ENCODE measurements around the gene PSRC1.

PSRC1 gene

DNA sequence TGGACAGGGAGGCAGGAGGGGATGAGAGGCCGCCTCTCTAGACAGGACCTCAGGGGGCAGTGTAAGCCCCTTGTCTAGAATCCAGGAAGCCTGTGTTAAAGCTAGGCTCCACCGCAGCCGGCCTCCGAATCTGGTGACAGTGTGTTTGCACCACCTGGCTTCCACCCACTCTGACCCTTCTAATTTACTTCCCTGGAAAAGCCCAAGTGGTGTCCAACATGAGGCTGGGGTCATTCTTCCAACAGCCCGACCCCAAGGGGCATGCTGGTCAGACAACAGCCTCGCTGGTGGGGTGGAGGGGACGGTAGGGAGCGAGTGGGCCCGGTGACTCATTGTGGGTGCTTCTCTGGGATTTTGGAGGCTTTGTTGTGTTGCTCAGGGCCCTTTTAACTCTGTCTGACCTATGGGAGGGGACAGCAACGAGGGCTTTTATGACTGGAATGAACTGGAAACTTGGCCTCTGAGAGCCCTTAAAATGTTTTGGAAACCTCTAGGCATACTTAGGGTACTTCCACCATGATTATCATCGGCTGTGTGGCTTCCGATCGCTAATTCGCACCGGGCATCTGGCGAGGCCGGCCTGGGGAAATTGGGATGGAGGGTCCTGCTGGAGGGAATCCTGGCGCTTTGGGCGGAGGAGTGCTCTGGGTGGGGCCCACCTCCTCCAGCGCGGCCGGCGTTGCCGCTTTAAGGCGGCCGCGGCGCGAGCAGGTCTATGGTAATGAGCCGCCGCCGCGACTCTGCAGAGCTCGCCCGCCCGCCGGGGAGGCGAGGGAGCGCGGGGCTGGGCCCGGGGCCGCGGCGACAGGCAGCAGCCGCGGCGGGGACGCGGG is 33.9 kb downstream of the PSRC1 start, which contains the start of gene CELSR2:
TSS of gene CELSR2 (plus strand) at position 743 of the 833 bp plus-strand sequence. CDS start 541 bp downstream, outside the sequence.
- TF ChIP-seq, protein P1, sequence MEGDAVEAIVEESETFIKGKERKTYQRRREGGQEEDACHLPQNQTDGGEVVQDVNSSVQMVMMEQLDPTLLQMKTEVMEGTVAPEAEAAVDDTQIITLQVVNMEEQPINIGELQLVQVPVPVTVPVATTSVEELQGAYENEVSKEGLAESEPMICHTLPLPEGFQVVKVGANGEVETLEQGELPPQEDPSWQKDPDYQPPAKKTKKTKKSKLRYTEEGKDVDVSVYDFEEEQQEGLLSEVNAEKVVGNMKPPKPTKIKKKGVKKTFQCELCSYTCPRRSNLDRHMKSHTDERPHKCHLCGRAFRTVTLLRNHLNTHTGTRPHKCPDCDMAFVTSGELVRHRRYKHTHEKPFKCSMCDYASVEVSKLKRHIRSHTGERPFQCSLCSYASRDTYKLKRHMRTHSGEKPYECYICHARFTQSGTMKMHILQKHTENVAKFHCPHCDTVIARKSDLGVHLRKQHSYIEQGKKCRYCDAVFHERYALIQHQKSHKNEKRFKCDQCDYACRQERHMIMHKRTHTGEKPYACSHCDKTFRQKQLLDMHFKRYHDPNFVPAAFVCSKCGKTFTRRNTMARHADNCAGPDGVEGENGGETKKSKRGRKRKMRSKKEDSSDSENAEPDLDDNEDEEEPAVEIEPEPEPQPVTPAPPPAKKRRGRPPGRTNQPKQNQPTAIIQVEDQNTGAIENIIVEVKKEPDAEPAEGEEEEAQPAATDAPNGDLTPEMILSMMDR (IDR thresholded peaks at IDR 0.05; ENCODE audit: control insufficient read depth, extremely low read depth, insufficient read depth): no peak
- peak within 1 kb of the TSS; percentile 50 for H3K4me3 ChIP-seq (ENCODE audit: low read depth, low read length)
- DNase-seq (ENCODE audit: low read depth): peak; percentile 26

DNA sequence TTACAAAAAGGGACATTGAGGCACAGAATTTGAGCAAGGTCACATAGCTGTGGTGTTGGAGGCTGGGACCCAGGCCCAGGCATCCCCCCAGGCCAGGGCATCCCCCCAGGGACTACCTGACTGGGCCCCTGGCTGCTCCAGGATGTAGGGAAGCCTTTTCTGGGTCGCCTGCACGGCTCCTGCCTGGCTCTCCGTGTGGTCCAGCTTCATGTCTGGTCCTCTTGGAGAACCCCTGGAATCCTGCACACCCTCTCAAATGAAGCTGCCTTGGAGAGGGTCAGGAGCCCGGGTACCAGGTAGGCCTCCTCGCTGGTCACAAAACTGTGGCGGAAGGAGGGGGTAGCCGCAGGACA is 34.5 kb downstream of the PSRC1 start:
- DNase-seq (ENCODE audit: low read depth): no peak
- no peak overlapping the region for H3K4me3 ChIP-seq (ENCODE audit: low read depth, low read length)
- TF ChIP-seq, protein P1 (IDR thresholded peaks at IDR 0.05; ENCODE audit: control insufficient read depth, extremely low read depth, insufficient read depth): no peak

DNA sequence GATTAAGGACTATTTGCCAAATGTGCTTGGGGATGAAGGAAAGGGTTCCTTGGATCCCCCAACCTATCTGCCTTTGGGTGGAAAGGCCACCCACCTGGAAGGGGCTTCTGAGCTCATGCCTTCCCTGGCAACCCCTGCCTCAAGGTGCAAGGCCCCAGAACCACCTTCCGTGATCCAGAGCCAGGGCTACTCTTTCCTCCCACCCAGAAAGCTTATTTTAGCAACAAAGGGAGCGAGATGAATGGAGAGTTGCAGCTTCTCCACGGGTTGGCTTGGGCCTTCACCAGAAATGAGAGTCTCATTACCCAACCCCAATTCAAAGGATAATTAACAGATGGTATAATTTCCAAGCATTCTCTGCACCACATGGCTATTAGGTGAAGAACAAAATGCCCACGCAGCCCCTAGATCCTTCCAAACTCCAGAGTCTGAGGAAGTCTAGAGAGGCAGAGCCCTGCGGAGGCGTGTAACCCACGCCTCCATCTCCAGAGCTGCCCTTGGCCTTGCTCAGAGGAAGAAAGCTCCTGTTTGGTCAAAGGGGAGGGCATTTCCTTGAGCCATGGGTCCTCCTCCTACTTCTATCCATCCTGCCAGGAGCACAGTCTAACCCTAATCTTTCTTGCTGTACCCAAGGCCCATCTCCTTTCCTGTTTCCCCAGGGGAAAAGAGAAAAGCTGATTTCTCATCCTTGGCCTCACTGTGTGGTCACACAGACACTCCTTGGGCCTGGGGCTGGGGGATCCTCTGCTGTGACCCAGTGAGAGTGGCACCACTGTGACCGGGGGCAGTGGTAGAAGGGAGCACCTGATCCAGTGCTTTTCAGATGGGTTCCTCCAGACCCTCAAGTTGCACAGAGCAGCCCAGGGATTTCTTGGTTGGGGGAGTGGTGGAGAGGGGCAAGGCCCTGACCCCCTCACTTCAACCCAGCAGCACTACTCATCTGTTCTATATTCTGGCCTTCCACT is 35.3 kb downstream of the PSRC1 start:
- H3K4me3 ChIP-seq (ENCODE audit: low read depth, low read length): no peak overlapping the region
- TF ChIP-seq, protein P1 (IDR thresholded peaks at IDR 0.05; ENCODE audit: control insufficient read depth, extremely low read depth, insufficient read depth): no peak
- no peak for DNase-seq (ENCODE audit: low read depth)

DNA sequence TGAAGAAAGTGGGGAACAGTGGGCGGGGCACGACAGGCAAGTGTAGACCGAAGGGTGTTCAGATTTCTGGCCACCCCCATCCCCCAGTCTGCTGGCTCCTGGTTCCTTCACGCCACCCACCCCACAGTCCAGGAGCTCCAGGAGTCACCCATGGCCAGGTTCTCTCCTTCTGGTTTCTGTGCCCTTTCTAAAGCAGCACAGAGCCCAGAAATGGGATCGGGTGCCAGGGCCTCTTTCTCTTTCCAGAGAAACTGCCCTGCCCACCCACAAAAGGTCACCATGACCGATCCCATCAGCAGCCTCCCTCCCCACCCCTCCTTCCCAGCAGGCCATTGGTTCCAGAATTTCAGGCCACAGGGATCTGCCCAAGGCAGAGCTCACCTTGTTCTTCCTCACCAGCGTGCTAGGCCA is 36.8 kb downstream of the PSRC1 start:
- TF ChIP-seq, protein P1 (IDR thresholded peaks at IDR 0.05; ENCODE audit: control insufficient read depth, extremely low read depth, insufficient read depth): no peak
- H3K4me3 ChIP-seq (ENCODE audit: low read depth, low read length): no peak overlapping the region
- no peak for DNase-seq (ENCODE audit: low read depth)

DNA sequence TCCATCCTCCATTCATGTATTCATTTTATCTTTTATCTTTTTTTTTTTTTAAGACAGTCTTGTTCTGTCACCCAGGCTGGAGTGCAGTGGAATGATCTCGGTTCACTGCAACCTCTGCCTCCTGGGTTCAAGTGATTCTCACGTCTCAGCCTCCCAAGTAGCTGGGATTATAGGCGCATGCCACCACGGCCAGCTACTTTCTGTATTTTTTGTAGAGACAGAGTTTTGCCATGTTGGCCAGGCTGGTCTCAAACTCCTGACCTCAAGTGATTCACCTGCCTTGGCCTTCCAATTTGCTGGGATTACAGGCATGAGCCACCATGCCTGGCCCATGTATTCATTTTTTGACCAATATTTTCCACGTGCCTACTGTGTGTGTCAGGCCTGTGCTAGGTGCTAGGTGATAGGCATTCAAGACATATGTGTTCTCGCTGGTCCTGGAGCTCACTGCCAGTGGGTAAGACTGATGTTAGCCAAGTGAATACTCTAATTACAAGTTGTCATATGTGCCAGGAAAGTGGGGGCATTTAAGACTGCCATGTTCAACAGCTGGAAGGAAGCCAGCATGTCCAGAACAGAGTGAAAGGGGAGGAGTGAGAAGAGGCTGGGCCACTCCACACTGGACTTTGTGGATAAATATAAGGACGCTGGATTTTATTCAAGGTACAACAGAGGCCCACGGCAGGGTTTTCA is 38.9 kb downstream of the PSRC1 start:
- TF ChIP-seq, protein P1 (IDR thresholded peaks at IDR 0.05; ENCODE audit: control insufficient read depth, extremely low read depth, insufficient read depth): no peak
- no peak overlapping the region for H3K4me3 ChIP-seq (ENCODE audit: low read depth, low read length)
- DNase-seq (ENCODE audit: low read depth): no peak

DNA sequence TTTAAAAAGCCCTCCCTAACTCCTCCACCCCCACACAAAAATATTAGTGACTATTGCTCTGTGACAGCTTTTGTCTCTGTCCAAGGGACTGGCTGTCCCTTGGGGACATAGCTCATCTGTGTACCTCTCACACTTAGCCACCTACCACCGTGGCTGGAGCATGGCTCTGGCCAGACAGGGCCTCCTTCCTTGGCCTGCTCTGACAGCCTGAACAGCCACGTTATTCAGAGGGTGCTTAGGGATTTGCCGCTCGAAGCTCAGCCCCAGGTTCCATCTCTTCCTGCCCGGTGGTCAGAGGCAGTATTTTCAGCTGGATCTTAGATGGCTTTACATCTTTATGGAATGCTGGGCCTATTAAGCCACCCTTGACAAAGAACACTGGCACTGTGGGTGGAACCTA is 39.7 kb downstream of the PSRC1 start:
- DNase-seq (ENCODE audit: low read depth): no peak
- H3K4me3 ChIP-seq (ENCODE audit: low read depth, low read length): no peak overlapping the region
- TF ChIP-seq, protein P1 (IDR thresholded peaks at IDR 0.05; ENCODE audit: control insufficient read depth, extremely low read depth, insufficient read depth): no peak

Data from LNCaP clone FGC (cell line).